ENCODE measurements around the gene TMEM184C.

DNA sequence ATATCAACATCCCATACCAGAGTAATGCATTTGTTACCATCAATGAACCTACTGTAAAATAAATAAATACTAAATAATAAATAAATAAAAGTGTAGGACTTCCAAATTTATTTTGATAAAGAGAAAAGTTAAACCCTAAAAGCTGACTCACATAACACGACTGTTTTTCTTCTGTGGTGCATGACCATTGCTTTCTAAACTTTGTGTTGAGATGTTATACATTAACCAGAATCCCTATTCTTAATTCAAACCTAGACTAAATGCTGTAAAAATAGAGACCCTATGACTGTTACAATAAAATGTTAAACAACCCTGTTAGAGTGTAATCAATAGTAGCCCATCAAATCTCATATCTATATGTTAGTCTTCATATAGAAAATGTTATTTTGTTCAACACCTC is 87.6 kb downstream of the TMEM184C start:
- TF ChIP-seq, protein P1, sequence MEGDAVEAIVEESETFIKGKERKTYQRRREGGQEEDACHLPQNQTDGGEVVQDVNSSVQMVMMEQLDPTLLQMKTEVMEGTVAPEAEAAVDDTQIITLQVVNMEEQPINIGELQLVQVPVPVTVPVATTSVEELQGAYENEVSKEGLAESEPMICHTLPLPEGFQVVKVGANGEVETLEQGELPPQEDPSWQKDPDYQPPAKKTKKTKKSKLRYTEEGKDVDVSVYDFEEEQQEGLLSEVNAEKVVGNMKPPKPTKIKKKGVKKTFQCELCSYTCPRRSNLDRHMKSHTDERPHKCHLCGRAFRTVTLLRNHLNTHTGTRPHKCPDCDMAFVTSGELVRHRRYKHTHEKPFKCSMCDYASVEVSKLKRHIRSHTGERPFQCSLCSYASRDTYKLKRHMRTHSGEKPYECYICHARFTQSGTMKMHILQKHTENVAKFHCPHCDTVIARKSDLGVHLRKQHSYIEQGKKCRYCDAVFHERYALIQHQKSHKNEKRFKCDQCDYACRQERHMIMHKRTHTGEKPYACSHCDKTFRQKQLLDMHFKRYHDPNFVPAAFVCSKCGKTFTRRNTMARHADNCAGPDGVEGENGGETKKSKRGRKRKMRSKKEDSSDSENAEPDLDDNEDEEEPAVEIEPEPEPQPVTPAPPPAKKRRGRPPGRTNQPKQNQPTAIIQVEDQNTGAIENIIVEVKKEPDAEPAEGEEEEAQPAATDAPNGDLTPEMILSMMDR (IDR thresholded peaks at IDR 0.05; ENCODE audit: low read length) = no peak
- TF ChIP-seq EZH2 (IDR thresholded peaks at IDR 0.05; ENCODE audit: borderline replicate concordance, low read length) = no peak

Measured in OCI-LY1 (cell line).